Neural cell (in vitro differentiated cells): Measurements from ENCODE around the gene STC2. TPM values are rescaled to one million over a fixed set of nuclear protein-coding genes. Genes with fewer than 3 reads are reported as not detected.

ENCODE experiments used
- H2AFZ ChIP-seq: fragments of 200-600, 300-800 bp; sonication (generic), shearing (Covaris generic); 2 replicates; pipeline ENCODE4 v1.6.0; 2014; ENCODE audit warnings: low read depth, mild to moderate bottlenecking, antibody characterized with exemption, low read length, moderate library complexity
- H3F3A ChIP-seq: fragments of 200-600 bp; shearing (Covaris generic); 2 replicates; pipeline ENCODE4 v1.6.1; 2016; ENCODE audit warnings: mild to moderate bottlenecking, moderate library complexity, mixed read lengths, antibody characterized with exemption, low read length; ENCODE audit not compliant: insufficient read depth, poor library complexity, severe bottlenecking
- H3K27ac ChIP-seq: fragments of 200-600, 300-800 bp; sonication (generic), shearing (Covaris generic); 2 replicates; pipeline ENCODE4 v1.5.1; 2014; ENCODE audit warnings: mild to moderate bottlenecking, low read length, moderate library complexity
- H3K27me3 ChIP-seq: fragments of 300-800, 200-600 bp; sonication (generic), shearing (Covaris generic); 2 replicates; pipeline ENCODE4 v1.6.0; 2014; ENCODE audit warnings: mild to moderate bottlenecking, low read depth, low read length, moderate library complexity; ENCODE audit not compliant: insufficient read depth
- H3K36me3 ChIP-seq: fragments of 300-800, 200-600 bp; sonication (generic), shearing (Covaris generic); 2 replicates; pipeline ENCODE4 v1.5.1; 2014; ENCODE audit warnings: mild to moderate bottlenecking, antibody characterized with exemption, low read length, moderate library complexity; ENCODE audit not compliant: insufficient read depth
- H3K4me2 ChIP-seq: fragments of 300-800, 200-600 bp; sonication (generic), shearing (Covaris generic); 2 replicates; pipeline ENCODE4 v1.6.0; 2014; ENCODE audit warnings: mild to moderate bottlenecking, low read length
- H3K4me3 ChIP-seq: fragments of 300-800, 200-600 bp; sonication (generic), shearing (Covaris generic); 2 replicates; pipeline ENCODE4 v1.5.1; 2014; ENCODE audit warnings: mild to moderate bottlenecking, low read length, moderate library complexity
- H3K79me2 ChIP-seq: fragments of 200-600 bp; shearing (Covaris generic); replicated peaks from 2 replicates; pipeline ENCODE4 v1.6.0; 2014; ENCODE audit warnings: mild to moderate bottlenecking, low read length, moderate library complexity; ENCODE audit not compliant: insufficient read depth
- H3K9ac ChIP-seq: fragments of 300-800, 200-600 bp; sonication (generic), shearing (Covaris generic); 2 replicates; pipeline ENCODE4 v1.6.1; 2016; ENCODE audit warnings: mild to moderate bottlenecking, low read length, mixed read lengths
- H3K9me2 ChIP-seq: fragments of 200-600 bp; shearing (Covaris generic); 2 replicates; pipeline ENCODE4 v1.6.1; 2016; ENCODE audit warnings: mild to moderate bottlenecking, low read length, mixed read lengths; ENCODE audit not compliant: insufficient read depth
- H3K9me3 ChIP-seq: fragments of 200-600, 300-800 bp; sonication (generic), shearing (Covaris generic); 2 replicates; pipeline ENCODE4 v1.6.1; 2016; ENCODE audit warnings: mild to moderate bottlenecking, mixed run types, low read length, moderate library complexity, mixed read lengths
- H4K20me1 ChIP-seq: fragments of 200-600 bp; shearing (Covaris generic); 2 replicates; pipeline ENCODE4 v1.6.1; 2016; ENCODE audit warnings: mild to moderate bottlenecking, mixed run types; ENCODE audit not compliant: insufficient read depth
- EP300 ChIP-seq: fragments of 450-650 bp; conservative IDR thresholded peaks from 2 replicates; pipeline ENCODE4 v1.6.1; 2014; ENCODE audit warnings: antibody characterized with exemption, mild to moderate bottlenecking, moderate library complexity; ENCODE audit not compliant: poor library complexity, severe bottlenecking
- EZH2 ChIP-seq: fragments of 200-600, 300-800 bp; shearing (Covaris generic), sonication (generic); IDR thresholded peaks from 2 replicates; pipeline ENCODE4 v1.6.1; 2014; ENCODE audit warnings: antibody characterized with exemption, low read length, borderline replicate concordance, mild to moderate bottlenecking; ENCODE audit not compliant: insufficient read depth, poor library complexity, severe bottlenecking
- MXI1 ChIP-seq: fragments of 450-650 bp; conservative IDR thresholded peaks from 2 replicates; pipeline ENCODE4 v1.6.1; 2014; ENCODE audit warnings: antibody characterized with exemption, mild to moderate bottlenecking; ENCODE audit not compliant: poor library complexity, severe bottlenecking
- POLR2AphosphoS5 ChIP-seq: IDR thresholded peaks from 2 replicates; pipeline ENCODE4 v1.6.1; 2012
- RAD21 ChIP-seq: fragments of 450-650 bp; conservative IDR thresholded peaks from 2 replicates; pipeline ENCODE4 v1.6.1; 2014; ENCODE audit warnings: antibody characterized with exemption, mild to moderate bottlenecking, moderate library complexity
- SMC3 ChIP-seq: fragments of 450-650 bp; conservative IDR thresholded peaks from 2 replicates; pipeline ENCODE4 v1.6.1; 2014; ENCODE audit warnings: antibody characterized with exemption, mild to moderate bottlenecking, moderate library complexity; ENCODE audit not compliant: poor library complexity
- TAF1 ChIP-seq: IDR thresholded peaks from 2 replicates; pipeline ENCODE4 v1.6.1; 2012; ENCODE audit warnings: low read depth
- polyA plus RNA-seq: library from polyadenylated mRNA; depleted of rRNA; stranded (reverse); fragments of >200 nt; gene quantifications from 2 replicates; pipeline ENCODE4 v1.2.3, GENCODE V29; 2014
- TF ChIP-seq, protein P1 (sequence below): IDR thresholded peaks from 2 replicates; pipeline ENCODE4 v1.6.1; 2012; ENCODE audit warnings: borderline replicate concordance
- TF ChIP-seq, protein P2 (sequence below): fragments of 450-650 bp; IDR thresholded peaks from 2 replicates; pipeline ENCODE4 v1.5.1; 2014; ENCODE audit warnings: antibody characterized with exemption, mild to moderate bottlenecking, moderate library complexity; ENCODE audit not compliant: poor library complexity, severe bottlenecking

The STC2 gene
- polyA plus RNA-seq, 1 donor from 2014 or later = 0.09 TPM

DNA sequence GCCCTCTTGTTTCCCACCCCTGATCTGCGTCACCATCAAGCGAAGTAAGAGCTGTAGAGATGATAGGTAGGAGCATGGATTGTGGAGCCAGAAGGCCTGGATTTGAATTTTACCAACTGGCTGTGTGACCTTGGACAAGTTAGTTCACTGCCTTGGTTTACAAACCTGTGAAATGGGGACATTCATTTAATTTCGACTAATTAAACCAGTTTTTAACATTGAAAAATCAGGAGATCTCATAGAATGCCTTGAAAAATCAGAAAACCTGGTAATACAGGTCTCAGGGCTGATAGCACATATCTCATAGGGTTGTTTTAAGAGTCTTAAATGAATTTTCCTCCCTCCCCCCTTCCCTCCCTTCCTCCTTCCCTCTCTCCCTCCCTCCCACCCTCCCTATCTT, 38.8 kb downstream of the STC2 start:
- Histone ChIP-seq H3K79me2 (no peaks in the 10 kb centered on the region), H3K4me2 (no peak overlapping the region), H3K27me3 (peaks cover under 1% of the 10 kb centered on the region), H3K9ac (no peak overlapping the region), H3K9me2 (no peaks in the 10 kb centered on the region), H3K9me3 (no peaks in the 10 kb centered on the region), H2AFZ (no peak overlapping the region), H4K20me1 (no peaks in the 10 kb centered on the region), H3F3A (no peaks in the 10 kb centered on the region), H3K27ac (no peak overlapping the region), H3K36me3 (no peaks in the 10 kb centered on the region), H3K4me3 (no peak overlapping the region)
- TF ChIP-seq EZH2 (no peak), TAF1 (no peak), POLR2AphosphoS5 (no peak), SMC3 (no peak), MXI1 (no peak), RAD21 (no peak)
- TF ChIP-seq, protein P1, sequence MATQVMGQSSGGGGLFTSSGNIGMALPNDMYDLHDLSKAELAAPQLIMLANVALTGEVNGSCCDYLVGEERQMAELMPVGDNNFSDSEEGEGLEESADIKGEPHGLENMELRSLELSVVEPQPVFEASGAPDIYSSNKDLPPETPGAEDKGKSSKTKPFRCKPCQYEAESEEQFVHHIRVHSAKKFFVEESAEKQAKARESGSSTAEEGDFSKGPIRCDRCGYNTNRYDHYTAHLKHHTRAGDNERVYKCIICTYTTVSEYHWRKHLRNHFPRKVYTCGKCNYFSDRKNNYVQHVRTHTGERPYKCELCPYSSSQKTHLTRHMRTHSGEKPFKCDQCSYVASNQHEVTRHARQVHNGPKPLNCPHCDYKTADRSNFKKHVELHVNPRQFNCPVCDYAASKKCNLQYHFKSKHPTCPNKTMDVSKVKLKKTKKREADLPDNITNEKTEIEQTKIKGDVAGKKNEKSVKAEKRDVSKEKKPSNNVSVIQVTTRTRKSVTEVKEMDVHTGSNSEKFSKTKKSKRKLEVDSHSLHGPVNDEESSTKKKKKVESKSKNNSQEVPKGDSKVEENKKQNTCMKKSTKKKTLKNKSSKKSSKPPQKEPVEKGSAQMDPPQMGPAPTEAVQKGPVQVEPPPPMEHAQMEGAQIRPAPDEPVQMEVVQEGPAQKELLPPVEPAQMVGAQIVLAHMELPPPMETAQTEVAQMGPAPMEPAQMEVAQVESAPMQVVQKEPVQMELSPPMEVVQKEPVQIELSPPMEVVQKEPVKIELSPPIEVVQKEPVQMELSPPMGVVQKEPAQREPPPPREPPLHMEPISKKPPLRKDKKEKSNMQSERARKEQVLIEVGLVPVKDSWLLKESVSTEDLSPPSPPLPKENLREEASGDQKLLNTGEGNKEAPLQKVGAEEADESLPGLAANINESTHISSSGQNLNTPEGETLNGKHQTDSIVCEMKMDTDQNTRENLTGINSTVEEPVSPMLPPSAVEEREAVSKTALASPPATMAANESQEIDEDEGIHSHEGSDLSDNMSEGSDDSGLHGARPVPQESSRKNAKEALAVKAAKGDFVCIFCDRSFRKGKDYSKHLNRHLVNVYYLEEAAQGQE = no peak
- TF ChIP-seq, protein P2, sequence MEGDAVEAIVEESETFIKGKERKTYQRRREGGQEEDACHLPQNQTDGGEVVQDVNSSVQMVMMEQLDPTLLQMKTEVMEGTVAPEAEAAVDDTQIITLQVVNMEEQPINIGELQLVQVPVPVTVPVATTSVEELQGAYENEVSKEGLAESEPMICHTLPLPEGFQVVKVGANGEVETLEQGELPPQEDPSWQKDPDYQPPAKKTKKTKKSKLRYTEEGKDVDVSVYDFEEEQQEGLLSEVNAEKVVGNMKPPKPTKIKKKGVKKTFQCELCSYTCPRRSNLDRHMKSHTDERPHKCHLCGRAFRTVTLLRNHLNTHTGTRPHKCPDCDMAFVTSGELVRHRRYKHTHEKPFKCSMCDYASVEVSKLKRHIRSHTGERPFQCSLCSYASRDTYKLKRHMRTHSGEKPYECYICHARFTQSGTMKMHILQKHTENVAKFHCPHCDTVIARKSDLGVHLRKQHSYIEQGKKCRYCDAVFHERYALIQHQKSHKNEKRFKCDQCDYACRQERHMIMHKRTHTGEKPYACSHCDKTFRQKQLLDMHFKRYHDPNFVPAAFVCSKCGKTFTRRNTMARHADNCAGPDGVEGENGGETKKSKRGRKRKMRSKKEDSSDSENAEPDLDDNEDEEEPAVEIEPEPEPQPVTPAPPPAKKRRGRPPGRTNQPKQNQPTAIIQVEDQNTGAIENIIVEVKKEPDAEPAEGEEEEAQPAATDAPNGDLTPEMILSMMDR = no peak

GRCh38 chr5:173288632-173289031, 39.6 kb downstream of the STC2 start:
- no peak overlapping the region for H3K4me2 ChIP-seq
- no peaks in the 10 kb centered on the region for H3K9me3 ChIP-seq
- H3K4me3 ChIP-seq = no peak overlapping the region
- H3K9me2 ChIP-seq = no peaks in the 10 kb centered on the region
- H3K79me2 ChIP-seq = no peaks in the 10 kb centered on the region
- H3K27me3 ChIP-seq = peaks cover 8% of the 10 kb centered on the region
- H3K27ac ChIP-seq = no peak overlapping the region
- TF ChIP-seq SMC3 = no peak
- TF ChIP-seq RAD21 = no peak
- TF ChIP-seq, protein P2 = no peak
- no peak for TF ChIP-seq POLR2AphosphoS5
- TF ChIP-seq MXI1 = no peak
- TF ChIP-seq, protein P1 = no peak
- TF ChIP-seq EZH2 = no peak
- no peak for TF ChIP-seq TAF1
- TF ChIP-seq EP300 = no peak
- H2AFZ ChIP-seq = no peak overlapping the region
- H3K36me3 ChIP-seq = no peaks in the 10 kb centered on the region
- H3F3A ChIP-seq = no peaks in the 10 kb centered on the region
- no peak overlapping the region for H3K9ac ChIP-seq
- no peaks in the 10 kb centered on the region for H4K20me1 ChIP-seq
